GM12878 (cell line): ENCODE data around the gene OR2T11. TPM values are rescaled to one million over a fixed set of nuclear protein-coding genes. Genes with fewer than 3 reads are reported as not detected.

Source experiments
- ATAC-seq: fragments of 200-7000 bp; cut with Tn5 transposase; 3 replicates; pipeline ENCODE4 v1.9.1; 2020; ENCODE audit warnings: mild to moderate bottlenecking, moderate library complexity
- BruUV-seq: library from RNA; stranded (reverse); fragments of 400-500 nt; replicated peaks from 2 replicates; lab custom pipeline; 2021; lab: Mats Ljungman, UMichigan
- CTCF ChIA-PET: fragments of 300-600 bp; sonication (Branson Sonifier 250); formaldehyde crosslinking; extraction: SDS; loops from one replicate; lab custom pipeline; 2021; ENCODE audit warnings: inconsistent platforms; lab: Yijun Ruan, JAX
- POLR2A ChIA-PET: fragments of 350-600 bp; formaldehyde crosslinking; extraction: SDS; loops from one replicate; lab custom pipeline; 2021; ENCODE audit warnings: inconsistent platforms; lab: Charles Lee
- RAD21 ChIA-PET: fragments of 300-600 bp; sonication (Branson Sonifier 250); formaldehyde crosslinking; loops from one replicate; lab custom pipeline; 2023; ENCODE audit warnings: antibody characterized with exemption; ENCODE audit not compliant: unreplicated experiment; lab: Charles Lee
- SMC1A ChIA-PET: fragments of 300-600 bp; sonication (Branson Sonifier 250); formaldehyde crosslinking; loops from one replicate; lab custom pipeline; 2023; ENCODE audit not compliant: unreplicated experiment, uncharacterized antibody; lab: Charles Lee
- DNase-seq: peaks from one replicate; pipeline ENCODE4 v3.0.0-alpha.2; 2011; ENCODE audit warnings: low read depth, low spot score
- FAIRE-seq: peaks from 3 replicates; lab custom pipeline; 2011; peaks lifted over from hg19 to GRCh38; lab: Jason Lieb, UNC
- H2AFZ ChIP-seq: 2 replicates; pipeline ENCODE4 v1.6.0; 2011; ENCODE audit warnings: low read depth, low read length, control low read depth; ENCODE audit not compliant: control insufficient read depth
- H3K27ac ChIP-seq: 2 replicates; pipeline ENCODE4 v1.5.1; 2011; ENCODE audit warnings: control low read depth; ENCODE audit not compliant: control insufficient read depth, insufficient read depth
- H3K27me3 ChIP-seq, 2 experiments: replicated peaks in 1 of 2; 2 replicates each; pipeline versions ENCODE4 v1.6.0 to v1.6.1; 2011; ENCODE audit warnings: low read length in 1 of 2; ENCODE audit not compliant: control insufficient read depth in 2 of 2, insufficient read depth in 2 of 2
- H3K36me3 ChIP-seq, 2 experiments: 2 replicates each; pipeline ENCODE4 v1.5.1; 2011; ENCODE audit warnings: low read length in 1 of 2; ENCODE audit not compliant: control insufficient read depth in 2 of 2, insufficient read depth in 2 of 2
- H3K4me1 ChIP-seq: 2 replicates; pipeline ENCODE4 v1.6.1; 2011; ENCODE audit warnings: mild to moderate bottlenecking, low read length, moderate library complexity, mixed read lengths; ENCODE audit not compliant: control insufficient read depth, insufficient read depth
- H3K4me2 ChIP-seq: 2 replicates; pipeline ENCODE4 v1.6.0; 2011; ENCODE audit warnings: control low read depth; ENCODE audit not compliant: control insufficient read depth, insufficient read depth
- H3K4me3 ChIP-seq: fragments of 200-600 bp; sonication (generic); 2 replicates; pipeline ENCODE4 v1.5.1; 2016
- H3K79me2 ChIP-seq: 2 replicates; pipeline ENCODE4 v1.6.0; 2011; ENCODE audit warnings: low read length; ENCODE audit not compliant: control insufficient read depth, insufficient read depth
- H3K9ac ChIP-seq: 2 replicates; pipeline ENCODE4 v1.8.0; 2011; ENCODE audit warnings: low read length, control low read depth, mixed read lengths; ENCODE audit not compliant: control insufficient read depth, insufficient read depth
- H3K9me3 ChIP-seq: replicated peaks from 3 replicates; pipeline ENCODE4 v1.5.1; 2011; ENCODE audit warnings: mild to moderate bottlenecking, low read length; ENCODE audit not compliant: control insufficient read depth, insufficient read depth
- H4K20me1 ChIP-seq: 2 replicates; pipeline ENCODE4 v1.6.0; 2011; ENCODE audit not compliant: control insufficient read depth, insufficient read depth
- HDGF ChIP-seq: fragments of 450-650 bp; IDR thresholded peaks from 2 replicates; pipeline ENCODE4 v1.6.1; 2016; ENCODE audit warnings: antibody characterized with exemption
- LARP7 ChIP-seq: fragments of 450-650 bp; IDR thresholded peaks from 2 replicates; pipeline ENCODE4 v1.6.1; 2017; ENCODE audit warnings: mild to moderate bottlenecking
- NFXL1 ChIP-seq: fragments of 450-650 bp; IDR thresholded peaks from 2 replicates; pipeline ENCODE4 v1.6.1; 2017; ENCODE audit warnings: antibody characterized with exemption, mild to moderate bottlenecking, borderline replicate concordance
- POLR2A ChIP-seq: IDR thresholded peaks from 2 replicates; pipeline ENCODE4 v1.6.1; 2011; ENCODE audit warnings: low read depth, mild to moderate bottlenecking, low read length
- SMAD5 ChIP-seq: IDR thresholded peaks from 2 replicates; pipeline ENCODE4 v1.6.1; 2016; ENCODE audit warnings: antibody characterized with exemption, low read depth
- SREBF1 ChIP-seq: IDR thresholded peaks from 2 replicates; pipeline ENCODE4 v1.6.1; 2012; ENCODE audit warnings: mild to moderate bottlenecking, low read length
- WGBS: methylation state at CpG from one replicate; pipeline ENCODE4 v1.1.6; 2016; ENCODE audit warnings: low lambda C conversion rate; ENCODE audit not compliant: insufficient replicate concordance, insufficient coverage; ENCODE audit errors: missing lambda C conversion rate; 5-methylcytosine and 5-hydroxymethylcytosine counted together
- in situ Hi-C: fragments of 300-500 bp; cut with MboI; formaldehyde crosslinking; loops from 9 replicates; pipeline ENCODE4 v1.14.3; 2018; ENCODE audit warnings: mixed read lengths
- intact Hi-C: fragments of 100-400 bp; cut with micrococcal nuclease; formaldehyde crosslinking; loops from one replicate; pipeline ENCODE4 v1.14.2; 2022; ENCODE audit not compliant: unreplicated experiment
- polyA plus RNA-seq, 11 experiments: library from polyadenylated mRNA; depleted of rRNA in 4 of 11; unstranded in 6 of 11; stranded (reverse) in 5 of 11; fragments of >200 nt; fragmentation: Nextera tagmentation in 4 of 11; fragmentation: Illumina TruSeq in 1 of 11; extraction: Ambion mirVana in 4 of 11; extraction: Trizol in 1 of 11; gene quantifications; 1 replicate in 1 of 11; 2 replicates in 10 of 11; pipeline versions ENCODE4 v1.2.1 to v1.2.3, GENCODE V29; 2011 to 2016; ENCODE audit warnings: inconsistent platforms in 2 of 11, missing spikeins in 2 of 11, low read depth in 1 of 11
- total RNA-seq, 4 experiments: library from RNA; depleted of rRNA in 3 of 4; stranded (reverse); fragments of >200 nt in 3 of 4; fragmentation: Illumina TruSeq in 1 of 4; extraction: Trizol in 1 of 4; gene quantifications; 2 replicates each; pipeline versions ENCODE4 v1.2.1 to v1.2.3, GENCODE V29; 2013 to 2021
- TF ChIP-seq, protein P1 (sequence below): IDR thresholded peaks from 2 replicates; pipeline ENCODE4 v1.6.1; 2012; ENCODE audit warnings: improper control_type of control experiment, low read depth, low read length; ENCODE audit not compliant: insufficient replicate concordance
- TF ChIP-seq, protein P2 (sequence below): fragments of 450-650 bp; IDR thresholded peaks from 2 replicates; pipeline ENCODE4 v1.6.1; 2017; ENCODE audit warnings: antibody characterized with exemption, mild to moderate bottlenecking, moderate library complexity
- TF ChIP-seq, protein P3 (sequence below): fragments of 450-650 bp; IDR thresholded peaks from 2 replicates; pipeline ENCODE4 v1.6.1; 2016; ENCODE audit warnings: mild to moderate bottlenecking
- TF ChIP-seq, protein P4 (sequence below): IDR thresholded peaks from 2 replicates; pipeline ENCODE4 v1.6.1; 2011; ENCODE audit warnings: borderline replicate concordance, low read depth, mild to moderate bottlenecking, moderate library complexity, low read length; ENCODE audit not compliant: insufficient read depth, poor library complexity, severe bottlenecking
- TF ChIP-seq, protein P5 (sequence below): IDR thresholded peaks from 2 replicates; pipeline ENCODE4 v1.6.1; 2012; ENCODE audit warnings: low read length, inconsistent platforms

Gene OR2T11
- total and polyA plus RNA-seq, 10 of the 15 experiments (the other 5 are each of a cell fraction or from before 2014, with no cell fraction given) = not detected

DNA sequence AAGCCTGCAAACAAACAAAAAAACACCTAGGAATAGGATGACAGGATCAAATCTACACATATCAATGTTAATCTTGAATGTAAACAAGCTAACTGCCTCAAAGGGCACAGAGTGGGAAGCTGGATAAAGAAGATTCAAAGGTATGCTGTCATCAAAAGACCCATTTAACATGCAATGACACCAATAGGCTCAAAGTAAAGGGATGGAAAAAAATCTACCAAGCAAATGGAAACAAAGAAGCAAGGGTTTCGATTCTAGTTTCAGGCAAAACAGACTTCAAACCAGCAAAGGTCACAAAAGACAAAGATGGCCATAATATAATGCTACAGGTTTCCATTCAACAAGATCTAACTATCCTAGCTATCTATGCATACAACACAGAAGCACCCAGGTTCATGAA lies 21.1 kb downstream of the OR2T11 start:
- RAD21 ChIA-PET = no interaction called here
- Histone ChIP-seq H3K9me3 (no peaks in the 10 kb centered on the region), H3K36me3 (no peaks in the 10 kb centered on the region), H2AFZ (no peak overlapping the region), H3K27me3 (no peaks in the 10 kb centered on the region), H3K4me2 (no peak overlapping the region), H3K4me3 (no peak overlapping the region), H3K4me1 (no peaks in the 10 kb centered on the region), H4K20me1 (no peaks in the 10 kb centered on the region), H3K9ac (no peak overlapping the region), H3K27ac (no peak overlapping the region), H3K79me2 (no peaks in the 10 kb centered on the region)
- TF ChIP-seq, protein P1, sequence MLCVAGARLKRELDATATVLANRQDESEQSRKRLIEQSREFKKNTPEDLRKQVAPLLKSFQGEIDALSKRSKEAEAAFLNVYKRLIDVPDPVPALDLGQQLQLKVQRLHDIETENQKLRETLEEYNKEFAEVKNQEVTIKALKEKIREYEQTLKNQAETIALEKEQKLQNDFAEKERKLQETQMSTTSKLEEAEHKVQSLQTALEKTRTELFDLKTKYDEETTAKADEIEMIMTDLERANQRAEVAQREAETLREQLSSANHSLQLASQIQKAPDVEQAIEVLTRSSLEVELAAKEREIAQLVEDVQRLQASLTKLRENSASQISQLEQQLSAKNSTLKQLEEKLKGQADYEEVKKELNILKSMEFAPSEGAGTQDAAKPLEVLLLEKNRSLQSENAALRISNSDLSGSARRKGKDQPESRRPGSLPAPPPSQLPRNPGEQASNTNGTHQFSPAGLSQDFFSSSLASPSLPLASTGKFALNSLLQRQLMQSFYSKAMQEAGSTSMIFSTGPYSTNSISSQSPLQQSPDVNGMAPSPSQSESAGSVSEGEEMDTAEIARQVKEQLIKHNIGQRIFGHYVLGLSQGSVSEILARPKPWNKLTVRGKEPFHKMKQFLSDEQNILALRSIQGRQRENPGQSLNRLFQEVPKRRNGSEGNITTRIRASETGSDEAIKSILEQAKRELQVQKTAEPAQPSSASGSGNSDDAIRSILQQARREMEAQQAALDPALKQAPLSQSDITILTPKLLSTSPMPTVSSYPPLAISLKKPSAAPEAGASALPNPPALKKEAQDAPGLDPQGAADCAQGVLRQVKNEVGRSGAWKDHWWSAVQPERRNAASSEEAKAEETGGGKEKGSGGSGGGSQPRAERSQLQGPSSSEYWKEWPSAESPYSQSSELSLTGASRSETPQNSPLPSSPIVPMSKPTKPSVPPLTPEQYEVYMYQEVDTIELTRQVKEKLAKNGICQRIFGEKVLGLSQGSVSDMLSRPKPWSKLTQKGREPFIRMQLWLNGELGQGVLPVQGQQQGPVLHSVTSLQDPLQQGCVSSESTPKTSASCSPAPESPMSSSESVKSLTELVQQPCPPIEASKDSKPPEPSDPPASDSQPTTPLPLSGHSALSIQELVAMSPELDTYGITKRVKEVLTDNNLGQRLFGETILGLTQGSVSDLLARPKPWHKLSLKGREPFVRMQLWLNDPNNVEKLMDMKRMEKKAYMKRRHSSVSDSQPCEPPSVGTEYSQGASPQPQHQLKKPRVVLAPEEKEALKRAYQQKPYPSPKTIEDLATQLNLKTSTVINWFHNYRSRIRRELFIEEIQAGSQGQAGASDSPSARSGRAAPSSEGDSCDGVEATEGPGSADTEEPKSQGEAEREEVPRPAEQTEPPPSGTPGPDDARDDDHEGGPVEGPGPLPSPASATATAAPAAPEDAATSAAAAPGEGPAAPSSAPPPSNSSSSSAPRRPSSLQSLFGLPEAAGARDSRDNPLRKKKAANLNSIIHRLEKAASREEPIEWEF = no peak
- TF ChIP-seq, protein P2, sequence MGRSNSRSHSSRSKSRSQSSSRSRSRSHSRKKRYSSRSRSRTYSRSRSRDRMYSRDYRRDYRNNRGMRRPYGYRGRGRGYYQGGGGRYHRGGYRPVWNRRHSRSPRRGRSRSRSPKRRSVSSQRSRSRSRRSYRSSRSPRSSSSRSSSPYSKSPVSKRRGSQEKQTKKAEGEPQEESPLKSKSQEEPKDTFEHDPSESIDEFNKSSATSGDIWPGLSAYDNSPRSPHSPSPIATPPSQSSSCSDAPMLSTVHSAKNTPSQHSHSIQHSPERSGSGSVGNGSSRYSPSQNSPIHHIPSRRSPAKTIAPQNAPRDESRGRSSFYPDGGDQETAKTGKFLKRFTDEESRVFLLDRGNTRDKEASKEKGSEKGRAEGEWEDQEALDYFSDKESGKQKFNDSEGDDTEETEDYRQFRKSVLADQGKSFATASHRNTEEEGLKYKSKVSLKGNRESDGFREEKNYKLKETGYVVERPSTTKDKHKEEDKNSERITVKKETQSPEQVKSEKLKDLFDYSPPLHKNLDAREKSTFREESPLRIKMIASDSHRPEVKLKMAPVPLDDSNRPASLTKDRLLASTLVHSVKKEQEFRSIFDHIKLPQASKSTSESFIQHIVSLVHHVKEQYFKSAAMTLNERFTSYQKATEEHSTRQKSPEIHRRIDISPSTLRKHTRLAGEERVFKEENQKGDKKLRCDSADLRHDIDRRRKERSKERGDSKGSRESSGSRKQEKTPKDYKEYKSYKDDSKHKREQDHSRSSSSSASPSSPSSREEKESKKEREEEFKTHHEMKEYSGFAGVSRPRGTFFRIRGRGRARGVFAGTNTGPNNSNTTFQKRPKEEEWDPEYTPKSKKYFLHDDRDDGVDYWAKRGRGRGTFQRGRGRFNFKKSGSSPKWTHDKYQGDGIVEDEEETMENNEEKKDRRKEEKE = no peak
- TF ChIP-seq, protein P3, sequence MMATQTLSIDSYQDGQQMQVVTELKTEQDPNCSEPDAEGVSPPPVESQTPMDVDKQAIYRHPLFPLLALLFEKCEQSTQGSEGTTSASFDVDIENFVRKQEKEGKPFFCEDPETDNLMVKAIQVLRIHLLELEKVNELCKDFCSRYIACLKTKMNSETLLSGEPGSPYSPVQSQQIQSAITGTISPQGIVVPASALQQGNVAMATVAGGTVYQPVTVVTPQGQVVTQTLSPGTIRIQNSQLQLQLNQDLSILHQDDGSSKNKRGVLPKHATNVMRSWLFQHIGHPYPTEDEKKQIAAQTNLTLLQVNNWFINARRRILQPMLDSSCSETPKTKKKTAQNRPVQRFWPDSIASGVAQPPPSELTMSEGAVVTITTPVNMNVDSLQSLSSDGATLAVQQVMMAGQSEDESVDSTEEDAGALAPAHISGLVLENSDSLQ = no peak
- TF ChIP-seq, protein P4, sequence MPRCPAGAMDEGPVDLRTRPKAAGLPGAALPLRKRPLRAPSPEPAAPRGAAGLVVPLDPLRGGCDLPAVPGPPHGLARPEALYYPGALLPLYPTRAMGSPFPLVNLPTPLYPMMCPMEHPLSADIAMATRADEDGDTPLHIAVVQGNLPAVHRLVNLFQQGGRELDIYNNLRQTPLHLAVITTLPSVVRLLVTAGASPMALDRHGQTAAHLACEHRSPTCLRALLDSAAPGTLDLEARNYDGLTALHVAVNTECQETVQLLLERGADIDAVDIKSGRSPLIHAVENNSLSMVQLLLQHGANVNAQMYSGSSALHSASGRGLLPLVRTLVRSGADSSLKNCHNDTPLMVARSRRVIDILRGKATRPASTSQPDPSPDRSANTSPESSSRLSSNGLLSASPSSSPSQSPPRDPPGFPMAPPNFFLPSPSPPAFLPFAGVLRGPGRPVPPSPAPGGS = no peak
- TF ChIP-seq SMAD5 = no peak
- TF ChIP-seq, protein P5, sequence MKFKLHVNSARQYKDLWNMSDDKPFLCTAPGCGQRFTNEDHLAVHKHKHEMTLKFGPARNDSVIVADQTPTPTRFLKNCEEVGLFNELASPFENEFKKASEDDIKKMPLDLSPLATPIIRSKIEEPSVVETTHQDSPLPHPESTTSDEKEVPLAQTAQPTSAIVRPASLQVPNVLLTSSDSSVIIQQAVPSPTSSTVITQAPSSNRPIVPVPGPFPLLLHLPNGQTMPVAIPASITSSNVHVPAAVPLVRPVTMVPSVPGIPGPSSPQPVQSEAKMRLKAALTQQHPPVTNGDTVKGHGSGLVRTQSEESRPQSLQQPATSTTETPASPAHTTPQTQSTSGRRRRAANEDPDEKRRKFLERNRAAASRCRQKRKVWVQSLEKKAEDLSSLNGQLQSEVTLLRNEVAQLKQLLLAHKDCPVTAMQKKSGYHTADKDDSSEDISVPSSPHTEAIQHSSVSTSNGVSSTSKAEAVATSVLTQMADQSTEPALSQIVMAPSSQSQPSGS = no peak
- TF ChIP-seq LARP7 = no peak
- no peak for TF ChIP-seq NFXL1
- TF ChIP-seq HDGF = no peak
- TF ChIP-seq POLR2A = no peak
- no peak for TF ChIP-seq SREBF1
- DNase-seq (no peak), ATAC-seq (no peak), FAIRE-seq (no peak)
- intact Hi-C loops (no loop called here), in situ Hi-C loops (no loop called here)
- POLR2A ChIA-PET = no interaction called here
- WGBS = no CpG with 5 or more reads among the region's 1 CpG
- CTCF ChIA-PET = no interaction called here
- BruUV-seq = no TSS peak
- SMC1A ChIA-PET = no interaction called here
